PC-3 (cell line): Measurements from ENCODE around the gene CELF2.

ENCODE experiments used
- EZH2 ChIP-seq: fragments of 300-600 bp; sonication (generic); IDR thresholded peaks from one replicate; pipeline ENCODE4 v1.6.1; 2017; ENCODE audit warnings: antibody characterized with exemption, mild to moderate bottlenecking, low read length; ENCODE audit not compliant: unreplicated experiment
- TF ChIP-seq, protein P1 (sequence below): fragments of 300-600 bp; sonication (generic); conservative IDR thresholded peaks from 2 replicates; pipeline ENCODE4 v1.5.1; 2017; ENCODE audit warnings: antibody characterized with exemption, low read depth, mild to moderate bottlenecking, low read length

DNA sequence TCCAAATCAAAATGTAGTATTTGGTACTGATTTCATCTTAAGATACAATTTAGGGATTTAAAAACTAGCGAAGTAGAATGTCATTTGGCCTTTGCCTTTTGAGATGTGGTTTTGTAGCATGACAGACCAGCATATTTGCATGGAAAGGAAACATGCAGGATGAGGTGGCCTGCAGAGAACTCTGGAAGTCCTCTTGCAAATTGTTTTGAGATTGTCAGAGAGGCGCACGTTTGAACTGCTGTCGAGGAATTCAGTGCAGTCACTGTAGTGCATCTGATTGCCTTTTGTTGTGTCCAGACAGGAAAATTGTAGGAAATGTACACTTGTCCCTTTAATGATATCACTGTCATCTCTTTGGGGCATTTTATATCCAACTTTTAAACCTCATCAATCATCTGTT is 136.7 kb downstream of the CELF2 start:
- TF ChIP-seq, protein P1, sequence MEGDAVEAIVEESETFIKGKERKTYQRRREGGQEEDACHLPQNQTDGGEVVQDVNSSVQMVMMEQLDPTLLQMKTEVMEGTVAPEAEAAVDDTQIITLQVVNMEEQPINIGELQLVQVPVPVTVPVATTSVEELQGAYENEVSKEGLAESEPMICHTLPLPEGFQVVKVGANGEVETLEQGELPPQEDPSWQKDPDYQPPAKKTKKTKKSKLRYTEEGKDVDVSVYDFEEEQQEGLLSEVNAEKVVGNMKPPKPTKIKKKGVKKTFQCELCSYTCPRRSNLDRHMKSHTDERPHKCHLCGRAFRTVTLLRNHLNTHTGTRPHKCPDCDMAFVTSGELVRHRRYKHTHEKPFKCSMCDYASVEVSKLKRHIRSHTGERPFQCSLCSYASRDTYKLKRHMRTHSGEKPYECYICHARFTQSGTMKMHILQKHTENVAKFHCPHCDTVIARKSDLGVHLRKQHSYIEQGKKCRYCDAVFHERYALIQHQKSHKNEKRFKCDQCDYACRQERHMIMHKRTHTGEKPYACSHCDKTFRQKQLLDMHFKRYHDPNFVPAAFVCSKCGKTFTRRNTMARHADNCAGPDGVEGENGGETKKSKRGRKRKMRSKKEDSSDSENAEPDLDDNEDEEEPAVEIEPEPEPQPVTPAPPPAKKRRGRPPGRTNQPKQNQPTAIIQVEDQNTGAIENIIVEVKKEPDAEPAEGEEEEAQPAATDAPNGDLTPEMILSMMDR = no peak
- no peak for TF ChIP-seq EZH2
